Psoas muscle (tissue), 8 donors: Measurements from ENCODE around the gene EYA2. TPM values are rescaled to one million over a fixed set of nuclear protein-coding genes. Genes with fewer than 3 reads are reported as not detected.

Experiments
- ATAC-seq, 4 donors: fragments of 200-7000 bp; cut with Tn5 transposase; one replicate each; pipeline ENCODE4 v1.9.1; 2020; ENCODE audit warnings: moderate library complexity in 3 of 4, mild to moderate bottlenecking in 2 of 4
- DNase-seq, 2 donors: peaks; one replicate each; pipeline ENCODE4 v3.0.0-alpha.2; 2020
- H3K27ac ChIP-seq: fragments of 200-600 bp; one replicate; pipeline ENCODE4 v1.8.0; 2022
- H3K27me3 ChIP-seq, 3 donors: fragments of 200-600 bp in 1 of 3; one replicate each; pipeline versions ENCODE4 v1.6.1 to v1.8.0; 2013 to 2022; ENCODE audit warnings: low read length in 2 of 3, mild to moderate bottlenecking in 2 of 3, moderate library complexity in 1 of 3; ENCODE audit not compliant: insufficient read depth in 3 of 3
- H3K36me3 ChIP-seq, 2 donors: fragments of 200-600 bp in 1 of 2; one replicate each; pipeline versions ENCODE4 v1.6.1 to v1.8.0; 2013 to 2022; ENCODE audit warnings: low read depth in 1 of 2, mild to moderate bottlenecking in 1 of 2, moderate library complexity in 1 of 2; ENCODE audit not compliant: insufficient read depth in 1 of 2
- H3K4me1 ChIP-seq: fragments of 200-600 bp; one replicate; pipeline ENCODE4 v1.8.0; 2022
- H3K4me3 ChIP-seq: fragments of 200-600 bp; one replicate; pipeline ENCODE4 v1.8.0; 2022; ENCODE audit warnings: mild to moderate bottlenecking
- H3K9me3 ChIP-seq: fragments of 200-600 bp; one replicate; pipeline ENCODE4 v1.8.0; 2022
- CTCF ChIP-seq: fragments of 200-600 bp; IDR thresholded peaks from one replicate; pipeline ENCODE4 v1.8.0; 2022; ENCODE audit warnings: antibody characterized with exemption
- WGBS, 3 donors: extraction: QIAGEN DNeasy Blood & Tissue Kit; methylation state at CpG; one replicate each; pipeline versions ENCODE4 v1.1.6 to v1.1.7; 2013; 5-methylcytosine and 5-hydroxymethylcytosine counted together
- intact Hi-C, 2 donors: fragments of 100-400 bp; cut with DNase I; formaldehyde crosslinking; loops; one replicate each; pipeline versions ENCODE4 v1.11.0 to v1.14.2; 2022
- polyA plus RNA-seq, 3 donors: library from polyadenylated mRNA; stranded (reverse); fragments of 200-250 nt; gene quantifications; one replicate each; pipeline ENCODE4 v1.2.3, GENCODE V29; 2013
- total RNA-seq, 4 donors: library from RNA; stranded (reverse); fragmentation: NEBNext Ultra II Directional in 2 of 4; extraction: Animal tissue kit (Norgen Biotek cat#: 25700) in 2 of 4; gene quantifications; one replicate each; pipeline versions ENCODE4 v1.2.1 to v1.2.4, GENCODE V29; 2021 to 2023
- donor health status: healthy with polysubstance abuse.
- donor health status: DM: no; HTN: no; CAD: no; lungs with moderate emphysema.
- donor health status: Bipolar disorder and iron deficiency.
- donor health status: healthy.
- donor health status: DM: yes; HTN: yes; CAD: no.
- donor health status: DM: no; HTN: no; CAD: no.
- donor health status: DM: no; HTN: no; CAD: no.
- donor health status: DM: yes; HTN: yes; CAD: no.

EYA2 gene
- total and polyA plus RNA-seq, 7 donors, result 0.72 to 4.0 (median 2.0) TPM

- ATAC-seq (no peak), DNase-seq (no peak)
- H3K27me3 ChIP-seq, result no peaks in the 10 kb centered on the region
- no peaks in the 10 kb centered on the region for H3K4me1 ChIP-seq
- 86 to 92% (median 91%) methylated on average over 10 of the region's 10 CpGs for WGBS, 3 donors
- no peak for TF ChIP-seq CTCF
- H3K4me3 ChIP-seq, result no peak overlapping the region
- intact Hi-C loops, result no loop called here
- peaks cover 23% of the 10 kb centered on the region for H3K9me3 ChIP-seq
- no peaks in the 10 kb centered on the region for H3K36me3 ChIP-seq
- no peak overlapping the region for H3K27ac ChIP-seq
These were observed 177.1 kb downstream of the EYA2 start for GRCh38 chr20:47071646-47072185.

DNA sequence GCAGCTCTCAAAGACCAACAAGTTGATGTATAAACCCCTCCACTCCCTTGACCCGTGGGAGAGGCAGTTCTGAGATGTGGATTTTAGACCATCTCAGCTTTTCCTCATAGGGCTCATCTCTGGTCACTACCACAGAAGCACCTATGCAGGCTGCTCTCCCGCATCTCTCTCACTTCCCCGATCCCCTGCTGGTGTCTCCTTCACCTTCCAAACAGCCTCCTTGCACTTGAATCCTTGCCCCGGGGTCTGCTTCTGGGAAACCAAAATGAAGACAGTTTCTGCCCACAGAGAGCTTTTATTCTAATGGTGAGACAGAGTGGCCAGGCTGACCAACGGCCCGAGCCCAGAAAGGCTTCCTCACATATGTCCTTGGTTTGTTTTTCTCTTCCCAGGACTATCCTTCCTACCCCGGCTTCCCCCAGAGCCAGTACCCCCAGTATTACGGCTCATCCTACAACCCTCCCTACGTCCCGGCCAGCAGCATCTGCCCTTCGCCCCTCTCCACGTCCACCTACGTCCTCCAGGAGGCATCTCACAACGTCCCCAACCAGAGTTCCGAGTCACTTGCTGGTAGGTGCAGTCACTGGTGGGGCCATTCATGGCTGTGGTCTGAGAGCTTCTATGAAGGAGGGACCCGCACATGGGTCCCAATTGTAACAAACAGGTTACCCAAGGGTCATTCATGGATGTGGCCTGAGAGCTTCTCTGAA is 179.3 kb downstream of the EYA2 start:
- Histone ChIP-seq H3K4me1 (no peaks in the 10 kb centered on the region), H3K36me3 (no peaks in the 10 kb centered on the region), H3K9me3 (peaks cover 12% of the 10 kb centered on the region), H3K4me3 (no peak overlapping the region), H3K27ac (no peak overlapping the region), H3K27me3 (no peaks in the 10 kb centered on the region)
- ATAC-seq (no peak), DNase-seq (no peak)
- 91 to 93% (median 93%) methylated on average over 16 of the region's 16 CpGs for WGBS, 3 donors
- TF ChIP-seq CTCF, result no peak
- intact Hi-C loops, result no loop called here

GRCh38 chr20:47075263-47075662 is 180.6 kb downstream of the EYA2 start:
- 80 to 87% (median 85%) methylated on average over 3 of the region's 3 CpGs for WGBS, 3 donors
- DNase-seq (no peak), ATAC-seq (no peak)
- TF ChIP-seq CTCF, result no peak
- intact Hi-C loops, result no loop called here
- Histone ChIP-seq H3K27me3 (no peaks in the 10 kb centered on the region), H3K36me3 (no peaks in the 10 kb centered on the region), H3K4me1 (no peaks in the 10 kb centered on the region), H3K4me3 (no peak overlapping the region), H3K9me3 (peaks cover 12% of the 10 kb centered on the region), H3K27ac (no peak overlapping the region)

DNA sequence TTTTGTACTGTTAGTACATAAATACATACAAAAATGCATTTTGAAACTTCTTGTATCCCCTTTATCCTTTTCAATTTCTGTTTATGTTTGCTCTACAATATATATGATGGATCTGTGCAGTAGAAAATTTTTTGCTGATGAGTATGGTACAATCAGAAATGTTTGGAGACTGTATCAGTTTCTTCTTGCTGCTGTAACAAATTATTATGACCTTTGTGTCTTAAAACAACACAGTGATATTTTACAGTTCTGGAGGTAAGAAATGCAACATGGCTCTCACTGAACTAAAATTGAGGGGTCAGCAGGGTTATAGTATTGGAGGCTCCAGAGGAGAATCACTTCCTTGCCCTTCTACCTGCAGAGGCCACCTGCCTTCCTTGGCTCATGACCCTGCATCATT is 184.4 kb downstream of the EYA2 start:
- Histone ChIP-seq H3K36me3 (no peaks in the 10 kb centered on the region), H3K4me3 (no peak overlapping the region), H3K4me1 (no peaks in the 10 kb centered on the region), H3K27me3 (no peaks in the 10 kb centered on the region), H3K27ac (no peak overlapping the region), H3K9me3 (peaks cover 12% of the 10 kb centered on the region)
- intact Hi-C loops, result no loop called here
- TF ChIP-seq CTCF, result no peak
- no peak for DNase-seq
- ATAC-seq, result no peak

- ATAC-seq, result no peak
- intact Hi-C loops, result no loop called here
- Histone ChIP-seq H3K9me3 (peaks cover 12% of the 10 kb centered on the region), H3K4me3 (no peak overlapping the region), H3K27me3 (no peaks in the 10 kb centered on the region), H3K4me1 (no peaks in the 10 kb centered on the region), H3K27ac (no peak overlapping the region), H3K36me3 (no peaks in the 10 kb centered on the region)
- no peak for DNase-seq
- WGBS, 3 donors, result 79 to 87% (median 85%) methylated on average over 1 of the region's 1 CpG
- no peak for TF ChIP-seq CTCF
These were observed 185.7 kb downstream of the EYA2 start for GRCh38 chr20:47080365-47080764.
